ENCODE data around the gene SAMD7.

SAMD7 gene

DNA sequence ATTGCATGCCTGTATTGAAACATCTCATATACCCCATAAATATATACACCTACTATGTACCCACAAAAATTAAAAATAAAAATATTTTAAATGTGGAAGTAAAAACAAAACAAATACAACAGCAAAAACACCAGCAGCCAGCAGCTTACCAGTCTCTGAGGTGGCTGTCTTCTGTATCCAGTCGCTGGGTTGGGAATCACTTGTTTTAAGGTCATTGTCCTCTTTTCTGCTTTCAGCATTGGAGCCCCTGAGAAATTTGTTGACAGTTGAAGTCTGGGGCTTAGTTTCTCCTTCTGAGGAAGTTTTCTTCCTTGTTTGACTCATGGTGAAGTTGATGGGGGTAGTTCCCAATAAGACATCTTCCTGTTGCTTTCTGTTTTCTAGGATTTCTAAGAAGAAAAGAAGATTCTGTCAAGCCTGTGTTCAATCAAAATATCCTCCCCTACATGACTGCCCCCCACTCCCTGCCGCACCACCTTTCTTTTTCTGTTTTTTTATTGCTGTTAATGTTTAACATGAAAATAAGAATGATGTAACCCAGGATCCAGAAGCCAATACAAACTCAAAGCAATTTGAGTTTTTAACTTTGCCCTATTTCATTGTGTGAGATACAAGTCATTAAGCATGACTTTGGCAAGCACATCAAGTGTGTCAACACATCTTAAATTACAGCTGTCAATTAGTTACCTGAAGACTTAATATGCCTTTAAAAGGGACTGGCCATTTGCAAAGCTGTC lies 41.7 kb upstream of the SAMD7 start, which contains the start of gene LRRC31:
Gene LRRC31 (minus strand): TSS at position 452 of the 737 bp plus-strand sequence. CDS start 128 bp downstream, at position 324.
- TF ChIP-seq, protein P1, sequence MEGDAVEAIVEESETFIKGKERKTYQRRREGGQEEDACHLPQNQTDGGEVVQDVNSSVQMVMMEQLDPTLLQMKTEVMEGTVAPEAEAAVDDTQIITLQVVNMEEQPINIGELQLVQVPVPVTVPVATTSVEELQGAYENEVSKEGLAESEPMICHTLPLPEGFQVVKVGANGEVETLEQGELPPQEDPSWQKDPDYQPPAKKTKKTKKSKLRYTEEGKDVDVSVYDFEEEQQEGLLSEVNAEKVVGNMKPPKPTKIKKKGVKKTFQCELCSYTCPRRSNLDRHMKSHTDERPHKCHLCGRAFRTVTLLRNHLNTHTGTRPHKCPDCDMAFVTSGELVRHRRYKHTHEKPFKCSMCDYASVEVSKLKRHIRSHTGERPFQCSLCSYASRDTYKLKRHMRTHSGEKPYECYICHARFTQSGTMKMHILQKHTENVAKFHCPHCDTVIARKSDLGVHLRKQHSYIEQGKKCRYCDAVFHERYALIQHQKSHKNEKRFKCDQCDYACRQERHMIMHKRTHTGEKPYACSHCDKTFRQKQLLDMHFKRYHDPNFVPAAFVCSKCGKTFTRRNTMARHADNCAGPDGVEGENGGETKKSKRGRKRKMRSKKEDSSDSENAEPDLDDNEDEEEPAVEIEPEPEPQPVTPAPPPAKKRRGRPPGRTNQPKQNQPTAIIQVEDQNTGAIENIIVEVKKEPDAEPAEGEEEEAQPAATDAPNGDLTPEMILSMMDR (IDR thresholded peaks at IDR 0.05), result no peak
- no peak within 1 kb of the TSS for H3K27ac ChIP-seq
- no peak for DNase-seq (ENCODE audit: low spot score)
- no peak within 1 kb of the TSS for H3K4me3 ChIP-seq

DNA sequence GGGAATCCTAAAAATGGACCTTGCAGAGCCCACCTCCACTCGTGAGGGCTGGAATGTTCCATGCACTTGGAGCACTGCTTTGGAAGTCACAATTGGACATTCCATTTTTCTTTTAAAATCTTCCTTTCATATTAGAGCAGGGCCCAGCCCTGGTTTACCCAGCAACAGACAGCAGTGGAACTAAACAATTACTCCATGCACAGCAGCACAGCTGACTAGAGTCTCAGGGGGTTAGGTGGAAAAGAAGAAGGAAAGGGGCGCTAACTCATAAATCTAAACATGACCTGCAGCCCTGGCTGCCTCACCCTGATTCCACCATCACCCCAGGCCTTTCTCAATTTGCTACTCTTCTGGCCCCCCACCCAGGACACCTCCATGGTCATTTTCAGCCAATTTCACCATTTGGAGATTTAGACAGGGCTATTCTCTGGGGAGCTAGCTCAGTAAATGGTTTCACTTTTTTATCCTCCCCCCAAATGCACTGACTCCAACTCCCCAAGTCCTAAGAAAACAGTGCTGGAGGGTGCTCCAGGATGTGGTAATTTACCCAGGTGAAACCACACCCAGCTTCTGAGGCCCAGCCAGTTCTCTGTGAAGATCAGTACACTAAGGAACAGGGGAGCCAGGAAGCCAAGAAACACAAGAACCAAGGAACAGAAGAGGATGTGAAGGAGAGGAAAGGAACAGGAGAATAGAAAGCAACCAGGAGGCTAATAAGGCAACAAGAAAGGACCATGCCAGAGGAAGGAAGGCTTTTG lies 40.1 kb upstream of the SAMD7 start:
- H3K27ac ChIP-seq, result no peak overlapping the region
- TF ChIP-seq, protein P1 (IDR thresholded peaks at IDR 0.05), result no peak
- H3K4me3 ChIP-seq, result no peak overlapping the region
- DNase-seq (ENCODE audit: low spot score), result no peak

DNA sequence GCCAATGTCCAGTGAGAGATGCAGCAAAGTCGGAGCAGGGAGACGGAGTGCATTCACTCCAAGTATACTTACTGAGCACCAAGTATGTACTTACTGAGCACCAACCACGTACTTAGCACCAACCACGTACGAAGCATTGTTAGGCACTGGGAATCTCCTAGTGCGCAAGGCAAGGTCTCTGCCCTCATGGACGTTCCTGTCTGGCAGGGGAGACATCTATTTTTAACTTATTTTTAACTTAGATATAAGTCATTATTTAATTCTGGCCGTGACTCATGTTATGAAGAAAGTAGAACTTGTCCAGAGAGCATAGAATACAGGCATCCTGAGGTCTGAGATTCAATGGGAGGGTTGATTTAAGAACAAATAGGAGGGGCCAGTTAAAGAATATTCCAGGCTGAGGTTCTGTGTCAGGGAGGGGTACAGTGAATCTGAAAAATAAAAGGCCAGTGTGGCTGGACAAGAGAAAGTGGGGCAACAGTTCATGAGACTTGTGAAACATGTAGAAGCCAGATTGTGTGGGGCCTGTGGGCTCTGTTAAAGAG lies 32.3 kb upstream of the SAMD7 start:
- DNase-seq (ENCODE audit: low spot score), result no peak
- H3K4me3 ChIP-seq, result no peak overlapping the region
- H3K27ac ChIP-seq, result no peak overlapping the region
- TF ChIP-seq, protein P1 (IDR thresholded peaks at IDR 0.05), result no peak

DNA sequence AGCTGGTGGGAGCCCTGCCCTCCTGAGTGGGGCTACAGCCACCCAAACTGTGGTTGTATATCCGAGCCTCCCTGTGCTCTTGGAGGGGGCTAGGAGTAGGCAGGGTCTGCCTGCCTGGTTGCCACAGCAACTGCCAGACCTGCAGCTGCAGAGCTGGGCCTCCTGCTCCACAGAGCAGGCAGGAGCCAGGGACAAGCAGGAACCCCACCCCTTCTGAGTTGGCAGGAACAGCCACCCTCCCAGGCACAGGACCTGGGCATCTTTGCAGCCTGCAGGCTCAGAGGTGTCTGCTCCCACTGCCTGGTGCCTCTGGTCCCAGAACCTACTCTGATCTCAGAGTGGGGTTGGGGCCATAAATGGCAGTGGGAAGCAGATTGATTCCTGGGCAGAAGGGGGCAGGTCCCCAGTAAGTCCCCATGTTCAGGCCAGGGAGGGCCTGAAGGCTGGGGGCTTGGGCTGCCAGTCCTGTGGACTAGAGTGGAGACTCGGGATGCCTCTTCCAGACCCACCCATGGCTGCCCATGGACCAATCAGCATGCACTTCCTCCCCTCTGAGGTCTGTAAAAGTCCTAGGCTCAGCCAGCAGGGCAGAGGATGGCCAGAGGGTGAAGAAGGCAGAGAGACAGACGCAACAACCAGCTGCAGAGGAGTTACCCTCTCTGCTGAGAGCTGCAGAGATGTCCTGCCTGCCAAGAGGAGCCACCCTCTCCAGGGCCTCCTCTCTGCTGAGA lies 31.4 kb upstream of the SAMD7 start:
- Histone ChIP-seq H3K4me3 (no peak overlapping the region), H3K27ac (no peak overlapping the region)
- DNase-seq (ENCODE audit: low spot score), result no peak
- TF ChIP-seq, protein P1 (IDR thresholded peaks at IDR 0.05), result no peak

DNA sequence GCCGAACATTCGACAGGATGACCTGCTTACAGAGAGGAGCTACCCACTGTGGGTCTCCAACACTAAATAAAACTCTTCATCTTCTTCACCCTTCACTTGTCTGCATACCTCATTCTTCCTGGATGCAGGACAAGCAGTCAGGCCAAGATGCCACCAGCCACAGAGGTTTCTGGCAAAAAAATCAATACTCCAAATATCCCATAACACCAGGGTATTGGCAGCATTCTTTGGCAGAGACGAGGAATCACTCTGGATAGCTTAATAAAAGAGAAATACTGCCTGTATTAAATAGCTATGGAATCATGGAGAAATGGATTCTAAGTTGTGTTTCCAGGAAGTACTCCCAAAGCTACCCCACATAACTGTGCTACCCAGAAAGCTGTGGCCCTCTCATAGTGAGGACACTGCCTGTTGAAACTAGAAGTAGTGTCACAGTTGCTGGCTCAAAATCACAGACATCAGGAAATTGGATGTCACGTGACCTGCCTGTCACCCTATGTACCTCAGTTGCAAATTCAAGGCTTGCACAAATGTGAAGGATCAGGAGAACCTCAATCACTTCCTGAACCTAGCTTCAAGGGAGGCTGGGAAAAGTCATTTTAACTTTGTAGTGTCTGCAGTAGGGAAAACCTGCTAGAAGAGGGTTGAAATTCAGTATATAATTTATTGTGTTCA lies 30.7 kb upstream of the SAMD7 start:
- DNase-seq (ENCODE audit: low spot score), result no peak
- Histone ChIP-seq H3K27ac (no peak overlapping the region), H3K4me3 (no peak overlapping the region)
- TF ChIP-seq, protein P1 (IDR thresholded peaks at IDR 0.05), result no peak

DNA sequence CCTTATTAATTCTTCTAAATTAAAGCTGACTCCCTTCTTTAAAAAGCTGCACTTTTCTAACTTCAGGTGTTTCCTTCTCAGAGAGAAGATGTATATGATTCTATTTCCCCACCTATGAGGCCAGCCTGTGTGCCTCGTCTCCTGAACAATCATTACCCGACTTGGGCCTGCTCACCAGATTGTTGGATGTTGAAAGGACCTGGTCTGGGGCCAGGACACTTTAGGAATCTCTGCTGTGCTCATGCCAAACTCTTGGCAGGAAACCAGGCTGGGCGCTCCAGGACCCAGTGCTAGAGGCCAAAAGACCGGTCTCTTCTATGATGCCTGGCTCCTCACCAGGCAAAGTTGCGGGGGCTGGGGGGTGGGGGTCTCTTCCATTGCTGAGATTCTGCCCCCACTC lies 24.7 kb upstream of the SAMD7 start:
- TF ChIP-seq, protein P1 (IDR thresholded peaks at IDR 0.05), result no peak
- no peak overlapping the region for H3K27ac ChIP-seq
- DNase-seq (ENCODE audit: low spot score), result no peak
- H3K4me3 ChIP-seq, result no peak overlapping the region

Measured in coronary artery (tissue), 2 donors.